ENCODE data around the gene CD59. TPM values are rescaled to one million over a fixed set of nuclear protein-coding genes. Genes with fewer than 3 reads are reported as not detected.

Gene CD59
- total and polyA plus RNA-seq, 10 of the 15 experiments (the other 5 are each of a cell fraction or from before 2014, with no cell fraction given): 55.5 to 256 (median 181) TPM

- no peaks in the 10 kb centered on the region for H4K20me1 ChIP-seq (ENCODE audit: control insufficient read depth, insufficient read depth)
- no peaks in the 10 kb centered on the region for H3K9me3 ChIP-seq (replicated peaks; ENCODE audit: control insufficient read depth, insufficient read depth, low read length)
- RAD21 ChIA-PET (ENCODE audit: unreplicated experiment): interaction anchor here (1.8 kb wide), 1 partner anchor 19 kb away, joined by 6 read pairs; no protein-coding TSS in a partner anchor
- CTCF ChIA-PET: interaction anchor here (0.8 to 1.0 kb wide), 2 partner anchors 9 to 36 kb away, joined by 3 read pairs; no protein-coding TSS in a partner anchor
- H3K9ac ChIP-seq (ENCODE audit: control insufficient read depth, insufficient read depth, low read length): no peak overlapping the region
- H3K79me2 ChIP-seq (ENCODE audit: control insufficient read depth, insufficient read depth, low read length): no peaks in the 10 kb centered on the region
- no peak for DNase-seq (ENCODE audit: low read depth, low spot score)
- 98% methylated on average over 3 of the region's 3 CpGs for WGBS (ENCODE audit: insufficient coverage, insufficient replicate concordance, low lambda C conversion rate, missing lambda C conversion rate)
- H3K36me3 ChIP-seq (ENCODE audit: control insufficient read depth in 2 of 2, insufficient read depth in 2 of 2, low read length in 1 of 2): peaks cover 0 to 11% of the 10 kb centered on the region in 2 experiments; a peak in 3 of 4 replicates
- no peak for FAIRE-seq
- intact Hi-C loops (cut with micrococcal nuclease; ENCODE audit: unreplicated experiment): no loop called here
- no peak overlapping the region for H2AFZ ChIP-seq (ENCODE audit: control insufficient read depth, low read depth, low read length)
- H3K27ac ChIP-seq (ENCODE audit: control insufficient read depth, insufficient read depth): no peak overlapping the region
- ATAC-seq: no peak
- POLR2A ChIA-PET: no interaction called here
- H3K4me1 ChIP-seq (ENCODE audit: control insufficient read depth, insufficient read depth, low read length): peaks cover 12% of the 10 kb centered on the region
- no peaks in the 10 kb centered on the region for H3K27me3 ChIP-seq (replicated peaks in 1 of 2; ENCODE audit: control insufficient read depth in 2 of 2, insufficient read depth in 2 of 2, low read length in 1 of 2)
- no peak overlapping the region for H3K4me2 ChIP-seq (ENCODE audit: control insufficient read depth, insufficient read depth)
- no peak overlapping the region for H3K4me3 ChIP-seq
- no TSS peak for BruUV-seq (replicated peaks)
- SMC1A ChIA-PET (ENCODE audit: uncharacterized antibody, unreplicated experiment): interaction anchor here (1.0 to 2.7 kb wide), 3 partner anchors 9 to 59 kb away, joined by 3 to 11 read pairs (median 6); no protein-coding TSS in a partner anchor
- in situ Hi-C loops (cut with MboI): no loop called here
- TF ChIP-seq NR2F1 (conservative IDR thresholded peaks at IDR 0.05) (no peak), RBBP5 (conservative IDR thresholded peaks at IDR 0.05) (no peak), BRCA1 (IDR thresholded peaks at IDR 0.05; ENCODE audit: low read depth, low read length) (no peak), RELA (IDR thresholded peaks at IDR 0.05; ENCODE audit: borderline replicate concordance, partially characterized antibody) (no peak), POLR2A (IDR thresholded peaks at IDR 0.05; ENCODE audit: low read depth, low read length) (no peak), KLF5 (IDR thresholded peaks at IDR 0.05; ENCODE audit: partially characterized antibody) (no peak), SIX5 (IDR thresholded peaks at IDR 0.05; ENCODE audit: low read depth, low read length, severe bottlenecking) (no peak), CUX1 (IDR thresholded peaks at IDR 0.05; ENCODE audit: insufficient replicate concordance, low read depth, low read length) (no peak), IRF3 (IDR thresholded peaks at IDR 0.05) (no peak), ZNF592 (IDR thresholded peaks at IDR 0.05) (no peak), KDM1A (IDR thresholded peaks at IDR 0.05; ENCODE audit: borderline replicate concordance) (no peak), LARP7 (IDR thresholded peaks at IDR 0.05) (no peak), RAD51 (IDR thresholded peaks at IDR 0.05) (no peak)
Observed at GRCh38 chr11:33751878-33752277, 15.7 kb upstream of the CD59 start.
